GM12874 (cell line): Measurements from ENCODE around the gene OBP2B.

Experiments used
- TF ChIP-seq, protein P1 (sequence below): IDR thresholded peaks from 2 replicates; pipeline ENCODE4 v1.5.1; 2011; ENCODE audit warnings: low read depth, mild to moderate bottlenecking, control low read depth, low read length, moderate library complexity; ENCODE audit not compliant: insufficient read depth

The OBP2B gene

DNA sequence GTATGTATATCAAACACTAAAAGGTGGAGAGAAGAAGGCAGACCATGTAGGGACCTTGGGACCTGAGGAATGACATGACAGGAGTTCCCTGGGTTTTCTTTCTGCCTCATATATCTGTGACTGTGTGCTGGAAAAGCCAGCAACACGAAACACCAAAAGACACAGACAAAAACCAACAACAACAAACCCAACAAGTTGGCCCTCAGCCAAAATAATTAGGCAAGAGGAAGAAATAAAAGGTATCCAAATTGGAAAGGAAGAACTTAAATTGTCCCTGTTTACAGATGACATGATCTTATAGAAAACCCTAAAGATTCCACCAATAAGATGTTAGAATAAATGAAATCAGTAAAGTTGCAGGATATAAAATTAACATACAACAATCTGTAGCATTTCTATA lies 44.2 kb upstream of the OBP2B start:
- TF ChIP-seq, protein P1, sequence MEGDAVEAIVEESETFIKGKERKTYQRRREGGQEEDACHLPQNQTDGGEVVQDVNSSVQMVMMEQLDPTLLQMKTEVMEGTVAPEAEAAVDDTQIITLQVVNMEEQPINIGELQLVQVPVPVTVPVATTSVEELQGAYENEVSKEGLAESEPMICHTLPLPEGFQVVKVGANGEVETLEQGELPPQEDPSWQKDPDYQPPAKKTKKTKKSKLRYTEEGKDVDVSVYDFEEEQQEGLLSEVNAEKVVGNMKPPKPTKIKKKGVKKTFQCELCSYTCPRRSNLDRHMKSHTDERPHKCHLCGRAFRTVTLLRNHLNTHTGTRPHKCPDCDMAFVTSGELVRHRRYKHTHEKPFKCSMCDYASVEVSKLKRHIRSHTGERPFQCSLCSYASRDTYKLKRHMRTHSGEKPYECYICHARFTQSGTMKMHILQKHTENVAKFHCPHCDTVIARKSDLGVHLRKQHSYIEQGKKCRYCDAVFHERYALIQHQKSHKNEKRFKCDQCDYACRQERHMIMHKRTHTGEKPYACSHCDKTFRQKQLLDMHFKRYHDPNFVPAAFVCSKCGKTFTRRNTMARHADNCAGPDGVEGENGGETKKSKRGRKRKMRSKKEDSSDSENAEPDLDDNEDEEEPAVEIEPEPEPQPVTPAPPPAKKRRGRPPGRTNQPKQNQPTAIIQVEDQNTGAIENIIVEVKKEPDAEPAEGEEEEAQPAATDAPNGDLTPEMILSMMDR: no peak

DNA sequence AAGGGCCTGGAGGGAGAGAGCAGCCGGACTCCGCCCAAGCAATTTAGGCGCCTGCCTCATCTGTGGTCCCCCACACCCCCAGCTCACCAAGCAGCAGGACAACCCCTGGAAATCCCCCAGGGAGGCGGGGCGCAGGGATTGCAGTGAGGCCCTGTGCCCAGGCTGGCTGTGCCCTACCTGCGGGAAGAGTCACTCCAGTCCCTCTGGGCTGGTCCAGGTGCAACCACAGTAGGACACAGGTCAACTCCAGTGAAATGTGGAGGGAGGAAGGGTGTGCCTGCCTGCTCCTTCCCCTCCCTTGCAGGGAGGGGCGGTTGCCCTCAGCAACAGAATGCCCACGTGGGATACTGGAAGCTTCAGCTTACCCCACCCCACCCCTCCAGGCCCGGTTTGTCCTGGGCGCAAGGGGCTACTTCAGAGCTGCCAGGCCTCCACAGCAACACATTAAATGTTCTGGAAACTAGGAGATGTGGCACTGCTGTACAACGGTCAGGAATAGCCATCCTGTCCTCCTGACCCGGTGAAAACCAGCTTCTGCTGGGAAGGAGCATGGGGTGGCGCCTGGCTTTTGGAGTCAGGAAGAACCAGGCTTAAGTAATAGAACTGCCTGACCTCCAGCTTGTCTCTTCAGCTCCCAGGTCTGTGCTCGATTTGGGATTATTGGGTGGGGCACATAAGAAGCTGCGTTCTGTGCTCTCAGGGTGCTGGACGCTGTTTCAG lies 43.4 kb upstream of the OBP2B start:
- TF ChIP-seq, protein P1: no peak

- TF ChIP-seq, protein P1: no peak
Measured at GRCh38 chr9:133251773-133252172, 42.7 kb upstream of the OBP2B start.

- TF ChIP-seq, protein P1: no peak
Measured at GRCh38 chr9:133250741-133251170, 41.7 kb upstream of the OBP2B start.

DNA sequence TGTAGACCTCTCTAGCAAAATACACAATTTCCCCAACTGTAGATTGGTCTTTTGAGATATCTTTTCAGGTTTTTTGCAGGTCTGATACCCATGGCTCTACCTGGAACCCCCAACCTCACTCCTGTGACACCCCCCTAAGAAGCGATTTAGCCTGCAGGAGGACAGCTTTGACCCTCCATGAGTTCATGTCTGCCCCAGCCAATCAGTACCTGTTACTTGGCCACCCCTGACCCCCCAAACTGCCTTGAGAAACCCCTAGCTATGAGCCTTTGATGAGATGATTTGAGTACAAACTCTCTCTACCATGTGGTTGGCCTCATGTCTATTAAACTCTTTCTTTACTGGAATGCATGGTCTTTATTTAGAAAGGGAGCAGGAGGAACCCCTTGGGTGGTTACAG lies 40.3 kb upstream of the OBP2B start:
- TF ChIP-seq, protein P1: no peak

DNA sequence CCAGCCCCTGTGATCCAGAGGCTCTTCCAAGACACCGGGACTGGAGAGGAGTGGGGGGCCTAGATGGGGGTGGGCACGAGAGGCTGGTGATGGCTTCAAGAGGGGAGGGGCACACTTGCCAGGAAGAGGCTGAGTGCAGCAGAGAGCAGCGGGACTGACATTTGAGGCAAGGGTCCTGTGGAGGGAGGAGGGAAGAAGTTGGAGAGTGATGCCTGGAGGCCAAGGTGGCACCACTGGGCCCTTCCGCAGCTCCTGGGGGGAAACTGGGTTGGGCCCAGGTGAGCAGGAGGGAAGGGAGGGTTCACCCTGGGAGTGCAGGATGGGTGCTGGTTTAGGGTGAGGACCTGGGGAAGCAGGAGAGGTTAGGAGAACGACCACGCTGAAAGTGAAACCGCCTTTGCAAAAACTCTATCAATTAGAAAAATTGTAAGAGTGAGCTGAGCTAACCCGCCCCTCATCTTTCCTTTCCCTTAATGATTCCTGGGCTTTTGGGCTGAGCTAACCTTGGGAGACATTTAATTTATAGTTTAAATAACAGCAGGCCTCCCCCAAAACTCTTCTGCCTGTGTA lies 39.8 kb upstream of the OBP2B start:
- TF ChIP-seq, protein P1: no peak

- TF ChIP-seq, protein P1: no peak
Measured at GRCh38 chr9:133247632-133248031, 38.6 kb upstream of the OBP2B start.
